ENCODE results near the gene PSMB10.

The PSMB10 gene

GRCh38 chr16:67923414-67924116 is 13.1 kb downstream of the PSMB10 start:
- TF ChIP-seq REST (IDR thresholded peaks at IDR 0.05; ENCODE audit: insufficient read depth in 1 of 2, low read depth in 2 of 2, low read length in 2 of 2) (no peak), POLR2AphosphoS5 (IDR thresholded peaks at IDR 0.05; ENCODE audit: low read depth, low read length) (no peak), SIN3A (IDR thresholded peaks at IDR 0.05; ENCODE audit: borderline replicate concordance, insufficient read depth, low read length) (no peak), FOXP2 (optimal IDR thresholded peaks at IDR 0.05; ENCODE audit: borderline replicate concordance, extremely low read depth, extremely low read length, insufficient read depth) (no peak), TAF1 (IDR thresholded peaks at IDR 0.05; ENCODE audit: borderline replicate concordance, insufficient read depth, low read length) (no peak)

GRCh38 chr16:67922740-67923139 is 13.9 kb downstream of the PSMB10 start:
- TF ChIP-seq POLR2AphosphoS5 (IDR thresholded peaks at IDR 0.05; ENCODE audit: low read depth, low read length) (no peak), FOXP2 (optimal IDR thresholded peaks at IDR 0.05; ENCODE audit: borderline replicate concordance, extremely low read depth, extremely low read length, insufficient read depth) (no peak), SIN3A (IDR thresholded peaks at IDR 0.05; ENCODE audit: borderline replicate concordance, insufficient read depth, low read length) (no peak), TAF1 (IDR thresholded peaks at IDR 0.05; ENCODE audit: borderline replicate concordance, insufficient read depth, low read length) (no peak)

GRCh38 chr16:67922221-67922620 is 14.4 kb downstream of the PSMB10 start:
- no peak for TF ChIP-seq POLR2AphosphoS5 (IDR thresholded peaks at IDR 0.05; ENCODE audit: low read depth, low read length)
- no peak for TF ChIP-seq REST (IDR thresholded peaks at IDR 0.05; ENCODE audit: insufficient read depth in 1 of 2, low read depth in 2 of 2, low read length in 2 of 2)
- no peak for TF ChIP-seq FOXP2 (optimal IDR thresholded peaks at IDR 0.05; ENCODE audit: borderline replicate concordance, extremely low read depth, extremely low read length, insufficient read depth)
- TF ChIP-seq SIN3A (IDR thresholded peaks at IDR 0.05; ENCODE audit: borderline replicate concordance, insufficient read depth, low read length): no peak
- TF ChIP-seq TAF1 (IDR thresholded peaks at IDR 0.05; ENCODE audit: borderline replicate concordance, insufficient read depth, low read length): no peak

- TF ChIP-seq FOXP2 (optimal IDR thresholded peaks at IDR 0.05; ENCODE audit: borderline replicate concordance, extremely low read depth, extremely low read length, insufficient read depth): no peak
- no peak for TF ChIP-seq POLR2AphosphoS5 (IDR thresholded peaks at IDR 0.05; ENCODE audit: low read depth, low read length)
Observed at GRCh38 chr16:67919622-67920221, 16.9 kb downstream of the PSMB10 start.

- TF ChIP-seq FOXP2 (optimal IDR thresholded peaks at IDR 0.05; ENCODE audit: borderline replicate concordance, extremely low read depth, extremely low read length, insufficient read depth) (no peak), REST (IDR thresholded peaks at IDR 0.05; ENCODE audit: insufficient read depth in 1 of 2, low read depth in 2 of 2, low read length in 2 of 2) (no peak), SIN3A (IDR thresholded peaks at IDR 0.05; ENCODE audit: borderline replicate concordance, insufficient read depth, low read length) (no peak), TAF1 (IDR thresholded peaks at IDR 0.05; ENCODE audit: borderline replicate concordance, insufficient read depth, low read length) (no peak), POLR2AphosphoS5 (IDR thresholded peaks at IDR 0.05; ENCODE audit: low read depth, low read length) (no peak)
Observed at GRCh38 chr16:67917852-67918236, 18.8 kb downstream of the PSMB10 start.

Data from PFSK-1 (cell line).